ENCODE results near the gene C20orf96. TPM values are rescaled to one million over a fixed set of nuclear protein-coding genes. Genes with fewer than 3 reads are reported as not detected.

C20orf96 gene
- polyA plus RNA-seq, 3 donors: 0.28 to 9.3 (median 0.88) TPM

- intact Hi-C loops (cut with micrococcal nuclease): loop anchor here (2.0 to 5.0 kb wide), 2 partner anchors 58 to 60 kb away; no protein-coding TSS in a partner anchor
- Histone ChIP-seq H3K27ac (ENCODE audit: low read depth in 1 of 2, low read length in 2 of 2) (no peak overlapping the region), H3K9ac (ENCODE audit: insufficient read depth, low read length, poor library complexity, severe bottlenecking) (peak overlapping the region; percentile 10), H3K4me2 (replicated peaks; ENCODE audit: extremely low read depth, low read length, poor library complexity, severe bottlenecking) (peak overlapping the region; percentile 86), H3K4me3 (replicated peaks in 1 of 3; ENCODE audit: low read depth in 2 of 3, low read length in 3 of 3) (peak overlapping the region; percentile 6 to 72 (median 29)), H3K27me3 (ENCODE audit: control insufficient read depth in 2 of 2, insufficient read depth in 2 of 2, low read length in 2 of 2) (peaks cover 0 to 8% of the 10 kb centered on the region in 2 donors), H3K79me2 (ENCODE audit: insufficient read depth, low read length) (no peaks in the 10 kb centered on the region), H3K36me3 (replicated peaks in 1 of 2; ENCODE audit: control insufficient read depth in 1 of 2, insufficient read depth in 2 of 2, low read length in 2 of 2) (no peaks in the 10 kb centered on the region), H4K20me1 (ENCODE audit: insufficient read depth, low read length) (no peaks in the 10 kb centered on the region), H2AFZ (ENCODE audit: insufficient read depth, low read depth, low read length, poor library complexity, severe bottlenecking) (peak overlapping the region; percentile 89), H3K4me1 (ENCODE audit: control insufficient read depth in 1 of 2, insufficient read depth in 2 of 2, low read length in 2 of 2) (peaks cover 6% of the 10 kb centered on the region in 2 donors), H3K9me3 (replicated peaks in 1 of 2; ENCODE audit: control insufficient read depth in 1 of 2, insufficient read depth in 1 of 2, low read length in 2 of 2) (no peaks in the 10 kb centered on the region)
- DNase-seq: peak; percentile 63 to 76 (median 71)
- TF ChIP-seq CTCF (IDR thresholded peaks at IDR 0.05): peak; percentile 89
- H3K36me3 Mint-ChIP-seq: no peaks in the 10 kb centered on the region
- peak overlapping the region in 4 of 7 donors; percentile 5 to 78 (median 42) for H3K27ac Mint-ChIP-seq
- WGBS (ENCODE audit: insufficient coverage): 0% methylated on average over 31 of the region's 43 CpGs
- H3K4me3 Mint-ChIP-seq: peak overlapping the region; percentile 78 to 95
- H3K4me1 Mint-ChIP-seq: peaks cover 8% of the 10 kb centered on the region
- H3K27me3 Mint-ChIP-seq (ENCODE audit: low read depth in 3 of 3): peaks cover 8 to 14% (median 12%) of the 10 kb centered on the region in 3 donors
- H3K9me3 Mint-ChIP-seq: peaks cover 0 to 2% (median 0%) of the 10 kb centered on the region in 7 donors
Observed at GRCh38 chr20:266596-267562, 23.7 kb downstream of the C20orf96 start.

GRCh38 chr20:263701-264100 lies 26.8 kb downstream of the C20orf96 start:
- TF ChIP-seq CTCF (IDR thresholded peaks at IDR 0.05): no peak
- Histone ChIP-seq H3K4me2 (replicated peaks; ENCODE audit: extremely low read depth, low read length, poor library complexity, severe bottlenecking) (no peak overlapping the region), H3K27me3 (ENCODE audit: control insufficient read depth in 2 of 2, insufficient read depth in 2 of 2, low read length in 2 of 2) (peaks cover 0 to 8% of the 10 kb centered on the region in 2 donors), H3K9me3 (replicated peaks in 1 of 2; ENCODE audit: control insufficient read depth in 1 of 2, insufficient read depth in 1 of 2, low read length in 2 of 2) (no peaks in the 10 kb centered on the region), H4K20me1 (ENCODE audit: insufficient read depth, low read length) (no peaks in the 10 kb centered on the region), H3K9ac (ENCODE audit: insufficient read depth, low read length, poor library complexity, severe bottlenecking) (no peak overlapping the region), H3K36me3 (replicated peaks in 1 of 2; ENCODE audit: control insufficient read depth in 1 of 2, insufficient read depth in 2 of 2, low read length in 2 of 2) (no peaks in the 10 kb centered on the region), H3K27ac (ENCODE audit: low read depth in 1 of 2, low read length in 2 of 2) (no peak overlapping the region), H3K4me3 (replicated peaks in 1 of 3; ENCODE audit: low read depth in 2 of 3, low read length in 3 of 3) (no peak overlapping the region), H3K79me2 (ENCODE audit: insufficient read depth, low read length) (no peaks in the 10 kb centered on the region), H3K4me1 (ENCODE audit: control insufficient read depth in 1 of 2, insufficient read depth in 2 of 2, low read length in 2 of 2) (peaks cover 6% of the 10 kb centered on the region in 2 donors), H2AFZ (ENCODE audit: insufficient read depth, low read depth, low read length, poor library complexity, severe bottlenecking) (no peak overlapping the region)
- H3K27me3 Mint-ChIP-seq (ENCODE audit: low read depth in 3 of 3): peaks cover 10 to 15% (median 14%) of the 10 kb centered on the region in 3 donors
- H3K9me3 Mint-ChIP-seq: peaks cover 0 to 2% (median 0%) of the 10 kb centered on the region in 7 donors
- no peaks in the 10 kb centered on the region for H3K36me3 Mint-ChIP-seq
- DNase-seq: no peak
- 98% methylated on average over 6 of the region's 13 CpGs for WGBS (ENCODE audit: insufficient coverage)
- H3K4me1 Mint-ChIP-seq: peaks cover 13% of the 10 kb centered on the region
- no peak overlapping the region for H3K27ac Mint-ChIP-seq
- intact Hi-C loops (cut with micrococcal nuclease): no loop called here
- no peak overlapping the region for H3K4me3 Mint-ChIP-seq
